ENCODE results near the gene PPP1R13B.

DNA sequence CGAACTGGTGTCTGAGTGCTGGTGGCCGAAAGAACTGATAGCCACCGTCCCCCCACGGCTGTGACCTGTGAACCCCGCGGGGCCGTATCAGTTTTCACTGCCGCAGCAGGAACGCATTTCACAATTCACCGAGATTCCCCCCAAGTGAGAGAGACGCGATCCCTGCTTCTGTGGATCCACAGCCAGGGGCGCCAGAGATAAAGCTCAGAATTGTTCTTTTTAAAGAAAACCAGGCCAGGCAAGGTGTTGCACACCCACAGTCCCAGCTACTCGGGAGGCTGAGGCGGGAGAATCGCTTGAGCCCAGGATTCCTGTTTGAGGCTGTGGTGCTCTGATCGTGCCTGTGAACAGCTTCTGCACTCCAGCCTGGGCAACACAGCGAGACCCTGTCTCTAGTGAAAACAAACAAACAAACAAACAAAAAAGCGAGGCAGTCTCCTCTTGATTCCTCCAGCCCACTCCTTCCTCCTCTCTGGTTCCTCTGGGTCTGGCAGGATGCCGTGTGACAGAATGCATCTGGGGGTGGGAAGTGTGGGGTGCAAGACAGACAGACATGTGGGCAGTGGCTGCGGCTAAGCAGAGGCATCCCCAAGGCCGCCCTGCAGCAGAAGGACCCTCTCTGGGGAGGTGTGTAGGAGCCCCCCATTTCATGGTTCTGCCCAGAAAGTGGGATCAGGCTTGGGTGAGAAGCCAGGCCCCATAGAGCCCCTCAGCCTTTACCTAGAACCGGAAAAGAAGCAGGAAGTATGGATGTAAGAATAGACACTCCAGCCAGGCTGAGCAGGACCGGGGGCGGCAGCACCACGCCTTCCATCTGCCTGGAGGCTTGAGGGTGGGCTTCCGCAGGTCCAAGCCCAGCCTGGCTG is 39.2 kb upstream of the PPP1R13B start:
- TF ChIP-seq EP300 (IDR thresholded peaks at IDR 0.05) (no peak), POLR2A (IDR thresholded peaks at IDR 0.05; ENCODE audit: low read depth) (no peak)
- TF ChIP-seq, protein P1, sequence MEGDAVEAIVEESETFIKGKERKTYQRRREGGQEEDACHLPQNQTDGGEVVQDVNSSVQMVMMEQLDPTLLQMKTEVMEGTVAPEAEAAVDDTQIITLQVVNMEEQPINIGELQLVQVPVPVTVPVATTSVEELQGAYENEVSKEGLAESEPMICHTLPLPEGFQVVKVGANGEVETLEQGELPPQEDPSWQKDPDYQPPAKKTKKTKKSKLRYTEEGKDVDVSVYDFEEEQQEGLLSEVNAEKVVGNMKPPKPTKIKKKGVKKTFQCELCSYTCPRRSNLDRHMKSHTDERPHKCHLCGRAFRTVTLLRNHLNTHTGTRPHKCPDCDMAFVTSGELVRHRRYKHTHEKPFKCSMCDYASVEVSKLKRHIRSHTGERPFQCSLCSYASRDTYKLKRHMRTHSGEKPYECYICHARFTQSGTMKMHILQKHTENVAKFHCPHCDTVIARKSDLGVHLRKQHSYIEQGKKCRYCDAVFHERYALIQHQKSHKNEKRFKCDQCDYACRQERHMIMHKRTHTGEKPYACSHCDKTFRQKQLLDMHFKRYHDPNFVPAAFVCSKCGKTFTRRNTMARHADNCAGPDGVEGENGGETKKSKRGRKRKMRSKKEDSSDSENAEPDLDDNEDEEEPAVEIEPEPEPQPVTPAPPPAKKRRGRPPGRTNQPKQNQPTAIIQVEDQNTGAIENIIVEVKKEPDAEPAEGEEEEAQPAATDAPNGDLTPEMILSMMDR (IDR thresholded peaks at IDR 0.05), result no peak
